ENCODE data around the gene NOC2L.

NOC2L gene

DNA sequence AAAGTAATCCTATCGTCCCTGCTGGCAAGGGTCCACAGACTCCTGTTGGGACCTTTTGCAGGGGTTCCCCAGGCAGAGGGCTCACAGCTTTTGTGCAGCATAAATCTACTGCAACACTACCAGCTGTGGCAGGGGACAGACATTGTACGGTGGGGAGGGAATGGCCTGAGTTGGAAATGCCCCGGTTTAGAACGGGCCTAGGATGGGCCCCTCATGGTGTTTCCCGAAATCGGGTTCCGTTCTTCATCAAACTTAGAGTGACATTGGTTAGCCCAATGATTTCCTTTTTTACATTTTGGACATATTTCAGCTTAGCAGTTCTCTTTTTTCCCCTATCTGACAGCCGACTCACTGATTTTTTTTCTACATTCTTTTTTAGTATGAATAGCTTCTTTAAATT is 61.8 kb downstream of the NOC2L start:
- H3K4me3 ChIP-seq (ENCODE audit: low read depth, low read length, poor library complexity, severe bottlenecking) = no peak overlapping the region
- no peaks in the 10 kb centered on the region for H3K79me2 ChIP-seq (ENCODE audit: insufficient read depth, low read length)
- H3K9me2 ChIP-seq (ENCODE audit: low read depth, low read length) = no peaks in the 10 kb centered on the region
- H3F3A ChIP-seq (ENCODE audit: insufficient read depth, low read length) = no peaks in the 10 kb centered on the region
- H3K36me3 ChIP-seq (ENCODE audit: insufficient read depth, low read length) = no peaks in the 10 kb centered on the region
- no peak overlapping the region for H3K9ac ChIP-seq (ENCODE audit: low read length)
- H3K27me3 ChIP-seq (ENCODE audit: insufficient read depth, low read length) = peaks cover 6% of the 10 kb centered on the region; the same call in 1 of the 2 replicates
- no peaks in the 10 kb centered on the region for H3K4me1 ChIP-seq (ENCODE audit: insufficient read depth, low read length, severe bottlenecking)
- H3K9me3 ChIP-seq (ENCODE audit: low read length) = no peaks in the 10 kb centered on the region
- no peak overlapping the region for H3K4me2 ChIP-seq (ENCODE audit: low read length)
- H4K20me1 ChIP-seq (ENCODE audit: insufficient read depth, low read length) = no peaks in the 10 kb centered on the region
- H2AFZ ChIP-seq (ENCODE audit: low read length) = no peak overlapping the region
- no peak overlapping the region for H3K27ac ChIP-seq (ENCODE audit: low read depth, low read length, poor library complexity, severe bottlenecking)
- TF ChIP-seq EZH2 (IDR thresholded peaks at IDR 0.05; ENCODE audit: borderline replicate concordance, low read length) = no peak
- TF ChIP-seq, protein P1, sequence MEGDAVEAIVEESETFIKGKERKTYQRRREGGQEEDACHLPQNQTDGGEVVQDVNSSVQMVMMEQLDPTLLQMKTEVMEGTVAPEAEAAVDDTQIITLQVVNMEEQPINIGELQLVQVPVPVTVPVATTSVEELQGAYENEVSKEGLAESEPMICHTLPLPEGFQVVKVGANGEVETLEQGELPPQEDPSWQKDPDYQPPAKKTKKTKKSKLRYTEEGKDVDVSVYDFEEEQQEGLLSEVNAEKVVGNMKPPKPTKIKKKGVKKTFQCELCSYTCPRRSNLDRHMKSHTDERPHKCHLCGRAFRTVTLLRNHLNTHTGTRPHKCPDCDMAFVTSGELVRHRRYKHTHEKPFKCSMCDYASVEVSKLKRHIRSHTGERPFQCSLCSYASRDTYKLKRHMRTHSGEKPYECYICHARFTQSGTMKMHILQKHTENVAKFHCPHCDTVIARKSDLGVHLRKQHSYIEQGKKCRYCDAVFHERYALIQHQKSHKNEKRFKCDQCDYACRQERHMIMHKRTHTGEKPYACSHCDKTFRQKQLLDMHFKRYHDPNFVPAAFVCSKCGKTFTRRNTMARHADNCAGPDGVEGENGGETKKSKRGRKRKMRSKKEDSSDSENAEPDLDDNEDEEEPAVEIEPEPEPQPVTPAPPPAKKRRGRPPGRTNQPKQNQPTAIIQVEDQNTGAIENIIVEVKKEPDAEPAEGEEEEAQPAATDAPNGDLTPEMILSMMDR (IDR thresholded peaks at IDR 0.05; ENCODE audit: low read length) = no peak

All from OCI-LY1 (cell line).